CD4-positive, alpha-beta T cell (primary cell): ENCODE data around the gene SARM1. TPM values are rescaled to one million over a fixed set of nuclear protein-coding genes. Genes with fewer than 3 reads are reported as not detected.
"Not testable (repeated sequence)": the region's sequence is repeated elsewhere in the genome, so short reads cannot be mapped to it uniquely, and the experiment has no call there.

ENCODE experiments used
- ATAC-seq: fragments of 200-7000 bp; cut with Tn5 transposase; one replicate; pipeline ENCODE4 v1.10.0; 2022; ENCODE audit warnings: mild to moderate bottlenecking; ENCODE audit not compliant: poor library complexity
- CTCF ChIA-PET: fragments of 350-600 bp; sonication (Branson Sonifier 250); formaldehyde crosslinking; loops from one replicate; lab custom pipeline; 2021; ENCODE audit warnings: antibody characterized with exemption, inconsistent platforms; lab: Charles Lee
- POLR2A ChIA-PET: fragments of 350-600 bp; sonication (Branson Sonifier 250); formaldehyde crosslinking; loops from one replicate; lab custom pipeline; 2021; ENCODE audit warnings: antibody characterized with exemption, inconsistent platforms; lab: Charles Lee
- DNase-seq, 14 experiments: peaks; one replicate each; pipeline ENCODE4 v3.0.0-alpha.2; 2013 to 2020; ENCODE audit warnings: mixed read lengths in 2 of 14
- H3K27ac ChIP-seq, 2 donors: one replicate each; pipeline versions ENCODE4 v1.5.1 to v1.7.0; 2013; ENCODE audit warnings: low read length in 2 of 2, low read depth in 1 of 2, mild to moderate bottlenecking in 1 of 2
- H3K27me3 ChIP-seq, 2 experiments: 1 replicate in 1 of 2; 2 replicates in 1 of 2; pipeline versions ENCODE4 v1.6.1 to v1.7.0; 2013; ENCODE audit warnings: low read length in 2 of 2, control low read depth in 1 of 2, mild to moderate bottlenecking in 1 of 2, moderate library complexity in 1 of 2; ENCODE audit not compliant: insufficient read depth in 2 of 2, control insufficient read depth in 1 of 2
- H3K36me3 ChIP-seq: one replicate; pipeline ENCODE4 v1.6.1; 2013; ENCODE audit warnings: low read length, control low read depth; ENCODE audit not compliant: insufficient read depth
- H3K4me1 ChIP-seq: one replicate; pipeline ENCODE4 v1.6.1; 2013; ENCODE audit warnings: low read length, control low read depth; ENCODE audit not compliant: insufficient read depth
- H3K4me3 ChIP-seq: one replicate; pipeline ENCODE4 v1.5.1; 2013; ENCODE audit warnings: mild to moderate bottlenecking, low read length, moderate library complexity
- H3K9me3 ChIP-seq, 2 experiments: 1 replicate in 1 of 2; 2 replicates in 1 of 2; pipeline versions ENCODE4 v1.6.1 to v1.7.0; 2013; ENCODE audit warnings: low read length in 2 of 2, mild to moderate bottlenecking in 2 of 2, control low read depth in 1 of 2, moderate library complexity in 1 of 2; ENCODE audit not compliant: control insufficient read depth in 1 of 2, insufficient read depth in 1 of 2
- H3K27ac Mint-ChIP-seq: one replicate; pipeline ENCODE4 v1.8.0; 2020; ENCODE audit warnings: mixed read lengths
- H3K27me3 Mint-ChIP-seq: one replicate; pipeline ENCODE4 v1.8.0; 2021; ENCODE audit warnings: mixed read lengths
- H3K36me3 Mint-ChIP-seq: one replicate; pipeline ENCODE4 v1.8.0; 2021; ENCODE audit warnings: low read depth, mixed read lengths
- H3K4me1 Mint-ChIP-seq: one replicate; pipeline ENCODE4 v1.8.0; 2021; ENCODE audit warnings: low read depth, mixed read lengths
- H3K4me3 Mint-ChIP-seq: one replicate; pipeline ENCODE4 v1.8.0; 2020; ENCODE audit warnings: mild to moderate bottlenecking, mixed read lengths
- H3K9me3 Mint-ChIP-seq: one replicate; pipeline ENCODE4 v1.8.0; 2020; ENCODE audit warnings: mixed read lengths
- intact Hi-C, 2 experiments: fragments of 100-400 bp; cut with DNase I in 1 of 2; cut with micrococcal nuclease in 1 of 2; formaldehyde crosslinking; loops; one replicate each; pipeline versions ENCODE4 v1.15.1 to v1.9.0; 2023 to 2025; cut with DNase I, micrococcal nuclease
- total RNA-seq, 174 experiments: library from RNA in 2 of 174; stranded (reverse) in 2 of 174; gene quantifications; one replicate each; pipeline ENCODE4 v1.2.3 and lab custom pipeline; 2021 to 2026
- TF ChIP-seq, protein P1 (sequence below): fragments of 200-600 bp; IDR thresholded peaks from one replicate; pipeline ENCODE4 v1.8.0; 2022; ENCODE audit warnings: antibody characterized with exemption, mild to moderate bottlenecking

SARM1 gene
- total RNA-seq, 2 experiments from 2014 or later = 12.5 to 15.4 TPM

DNA sequence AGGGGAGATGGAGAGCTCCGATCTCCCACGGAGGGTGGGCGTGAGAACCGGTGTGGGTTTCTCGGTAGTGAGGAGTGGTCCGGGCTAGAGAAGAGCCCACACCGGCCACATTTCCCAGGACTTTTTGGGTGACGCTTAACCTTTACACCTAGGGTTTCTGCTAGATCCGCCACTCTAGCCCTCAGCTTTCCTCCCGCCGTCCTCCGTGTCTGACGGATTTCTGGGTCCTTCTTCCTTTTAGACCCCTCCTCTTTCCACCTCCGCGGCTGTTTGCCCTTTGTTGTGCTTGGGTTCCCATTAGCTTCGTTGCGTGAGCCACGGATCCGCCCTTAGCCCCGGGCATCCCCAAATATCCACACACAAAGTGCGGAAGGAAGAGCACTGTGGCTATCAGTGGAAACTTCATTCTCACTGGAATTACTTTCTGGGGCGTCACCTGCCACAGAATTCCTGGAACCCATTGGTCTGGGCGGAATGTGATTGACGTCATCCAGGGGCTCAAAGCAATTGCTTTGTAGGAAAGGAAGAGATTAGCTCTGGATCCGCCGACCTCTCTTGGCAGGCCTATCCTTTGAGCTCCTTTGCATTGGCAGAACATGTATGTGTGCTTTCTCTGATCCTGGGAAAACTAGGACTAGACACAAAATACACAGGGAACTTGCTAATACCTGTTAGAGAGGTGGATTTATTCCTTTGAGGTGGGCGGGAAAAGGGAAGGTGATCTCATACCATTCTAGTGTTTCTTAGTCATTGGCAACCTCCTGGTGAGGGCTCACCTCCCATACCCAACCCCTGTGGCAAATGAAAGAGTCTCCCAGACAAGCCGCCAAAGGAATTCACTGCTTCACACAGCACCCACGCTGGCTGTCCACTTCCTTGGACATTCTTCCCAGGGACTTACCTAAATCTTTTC lies 35.3 kb upstream of the SARM1 start:
- H3K4me1 ChIP-seq = peaks cover 38% of the 10 kb centered on the region
- ChIA-PET CTCF (interaction anchor here (0.9 to 2.3 kb wide), 5 partner anchors 17 to 103 kb away, joined by 3 to 15 read pairs (median 5); partner anchors contain the start of genes POLDIP2 and TMEM97), POLR2A (interaction anchor here (0.6 to 2.5 kb wide), 19 partner anchors 11 to 616 kb away, joined by 3 to 118 read pairs (median 6); partner anchors contain the start of genes BLTP2, LYRM9, PHF12 and POLDIP2)
- TF ChIP-seq, protein P1, sequence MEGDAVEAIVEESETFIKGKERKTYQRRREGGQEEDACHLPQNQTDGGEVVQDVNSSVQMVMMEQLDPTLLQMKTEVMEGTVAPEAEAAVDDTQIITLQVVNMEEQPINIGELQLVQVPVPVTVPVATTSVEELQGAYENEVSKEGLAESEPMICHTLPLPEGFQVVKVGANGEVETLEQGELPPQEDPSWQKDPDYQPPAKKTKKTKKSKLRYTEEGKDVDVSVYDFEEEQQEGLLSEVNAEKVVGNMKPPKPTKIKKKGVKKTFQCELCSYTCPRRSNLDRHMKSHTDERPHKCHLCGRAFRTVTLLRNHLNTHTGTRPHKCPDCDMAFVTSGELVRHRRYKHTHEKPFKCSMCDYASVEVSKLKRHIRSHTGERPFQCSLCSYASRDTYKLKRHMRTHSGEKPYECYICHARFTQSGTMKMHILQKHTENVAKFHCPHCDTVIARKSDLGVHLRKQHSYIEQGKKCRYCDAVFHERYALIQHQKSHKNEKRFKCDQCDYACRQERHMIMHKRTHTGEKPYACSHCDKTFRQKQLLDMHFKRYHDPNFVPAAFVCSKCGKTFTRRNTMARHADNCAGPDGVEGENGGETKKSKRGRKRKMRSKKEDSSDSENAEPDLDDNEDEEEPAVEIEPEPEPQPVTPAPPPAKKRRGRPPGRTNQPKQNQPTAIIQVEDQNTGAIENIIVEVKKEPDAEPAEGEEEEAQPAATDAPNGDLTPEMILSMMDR = no peak
- Mint-ChIP-seq H3K4me3 (peak overlapping the region; percentile 98), H3K36me3 (peaks cover 38% of the 10 kb centered on the region), H3K4me1 (peaks cover 56% of the 10 kb centered on the region), H3K9me3 (no peaks in the 10 kb centered on the region), H3K27me3 (no peaks in the 10 kb centered on the region), H3K27ac (peak overlapping the region; percentile 88)
- H3K27me3 ChIP-seq = no peaks in the 10 kb centered on the region
- H3K36me3 ChIP-seq = peaks cover 37% of the 10 kb centered on the region
- peak overlapping the region; percentile 92 for H3K4me3 ChIP-seq
- DNase-seq (peak in 5 of 14 experiments; percentile 5 to 60 (median 31)), ATAC-seq (no peak)
- intact Hi-C loops = loop anchor here (1.0 to 10.0 kb wide), 7 partner anchors 17 to 617 kb away; partner anchors contain the start of genes POLDIP2 (in 2 of the 2), TMEM97 (in 2 of the 2), BLTP2 (in 1 of the 2) and FAM222B (in 1 of the 2)
- peak overlapping the region; percentile 87 to 91 for H3K27ac ChIP-seq
- peaks cover 0 to 3% of the 10 kb centered on the region in 2 experiments for H3K9me3 ChIP-seq

DNA sequence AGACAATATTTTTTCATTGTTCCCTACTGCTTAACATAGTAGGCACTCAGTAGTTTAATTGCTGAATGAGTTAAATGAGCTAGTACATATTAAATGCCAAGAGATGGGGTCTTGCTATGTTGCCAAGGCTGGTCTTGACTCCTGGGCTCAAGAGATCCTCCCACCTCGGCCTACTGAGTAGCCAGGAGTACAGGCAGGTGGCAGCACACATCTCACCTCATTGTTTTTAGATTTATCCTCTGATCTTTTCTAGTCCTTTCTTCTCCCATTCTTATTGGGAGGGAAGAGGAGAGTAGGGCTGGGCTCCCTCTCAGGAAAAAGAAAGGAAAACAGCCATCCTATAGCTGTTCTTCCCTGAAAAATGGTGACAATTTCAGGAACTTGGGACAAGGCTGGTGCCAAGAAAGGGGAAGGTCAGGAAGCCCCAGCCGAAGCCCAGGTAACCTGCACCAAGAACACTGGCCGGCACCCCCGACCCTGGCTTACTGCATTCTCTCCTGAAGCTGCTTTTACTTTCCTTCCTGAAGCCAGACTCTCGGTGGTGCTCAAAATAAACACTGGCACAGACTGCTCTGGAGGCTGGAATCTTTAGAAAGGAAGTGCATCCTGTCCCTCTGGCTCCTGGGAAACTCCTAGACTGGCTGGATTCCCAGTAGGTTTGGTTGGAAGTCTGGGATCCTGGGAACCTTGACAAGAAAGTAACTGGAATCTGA lies 33.3 kb upstream of the SARM1 start:
- Histone ChIP-seq H3K36me3 (peaks cover 45% of the 10 kb centered on the region), H3K27me3 (no peaks in the 10 kb centered on the region), H3K4me1 (peaks cover 36% of the 10 kb centered on the region), H3K9me3 (peaks cover 0 to 3% of the 10 kb centered on the region in 2 experiments), H3K27ac (no peak overlapping the region), H3K4me3 (no peak overlapping the region)
- ATAC-seq (no peak), DNase-seq (no peak)
- intact Hi-C loops = loop anchor here in 1 of 2 experiments (5.0 to 10.0 kb wide), 3 partner anchors 296 to 507 kb away; partner anchors contain the start of genes BLTP2, FAM222B and NLK
- ChIA-PET CTCF (no interaction called here), POLR2A (interaction anchor here (1.5 kb wide), 1 partner anchor 19 kb away, joined by 8 read pairs; the partner anchor contains the start of gene POLDIP2)
- Mint-ChIP-seq H3K4me3 (peak overlapping the region; percentile 30), H3K9me3 (no peaks in the 10 kb centered on the region), H3K27ac (peak overlapping the region; percentile 3), H3K27me3 (no peaks in the 10 kb centered on the region), H3K4me1 (peaks cover 48% of the 10 kb centered on the region), H3K36me3 (peaks cover 40% of the 10 kb centered on the region)
- TF ChIP-seq, protein P1 = no peak

DNA sequence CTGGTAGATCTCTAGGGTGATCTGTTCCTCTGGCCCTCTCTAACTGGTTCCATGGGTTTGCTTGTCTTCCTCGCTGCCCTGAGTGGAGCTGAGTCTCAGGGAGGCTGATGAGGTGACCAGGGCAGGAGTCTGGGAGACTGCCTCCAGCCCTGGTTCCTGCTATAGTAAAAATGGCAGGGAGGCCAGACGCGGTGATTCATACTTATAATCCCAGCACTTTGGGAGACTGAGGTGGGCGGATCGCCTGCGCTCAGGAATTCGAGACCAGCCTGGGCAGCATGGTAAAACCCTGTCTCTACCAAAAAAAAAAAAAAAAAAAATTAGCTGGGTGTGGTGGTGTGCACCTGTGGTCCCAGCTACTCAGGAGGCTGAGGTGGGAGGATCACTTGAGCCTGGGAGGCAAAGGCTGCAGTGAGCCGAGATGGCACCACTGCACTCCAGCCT lies 32.7 kb upstream of the SARM1 start:
- POLR2A ChIA-PET = interaction anchor here (1.5 kb wide), 1 partner anchor 18 kb away, joined by 8 read pairs; the partner anchor contains the start of gene POLDIP2
- H3K4me3 ChIP-seq, H3K27ac ChIP-seq, H3K27ac Mint-ChIP-seq, CTCF ChIA-PET, DNase-seq, H3K27me3 Mint-ChIP-seq, H3K9me3 Mint-ChIP-seq, H3K9me3 ChIP-seq, H3K27me3 ChIP-seq, ATAC-seq: not testable (repeated sequence)
- peaks cover 47% of the 10 kb centered on the region for H3K4me1 Mint-ChIP-seq
- intact Hi-C loops = loop anchor here in 1 of 2 experiments (5.0 to 10.0 kb wide), 3 partner anchors 296 to 506 kb away; partner anchors contain the start of genes BLTP2, FAM222B and NLK
- peaks cover 31% of the 10 kb centered on the region for H3K4me1 ChIP-seq
- peak overlapping the region; percentile 30 for H3K4me3 Mint-ChIP-seq
- H3K36me3 ChIP-seq = peaks cover 48% of the 10 kb centered on the region
- peaks cover 44% of the 10 kb centered on the region for H3K36me3 Mint-ChIP-seq
